Tibial artery (tissue), 4 donors: Measurements from ENCODE around the gene SSBP4.

Source experiments
- DNase-seq, 2 donors: peaks; one replicate each; pipeline ENCODE4 v3.0.0-alpha.2; 2019
- H3K27ac ChIP-seq, 2 donors: fragments of 200-600 bp; sonication (generic) in 1 of 2; 1 replicate in 1 of 2; 2 replicates in 1 of 2; pipeline ENCODE4 v1.5.1; 2018 to 2019; ENCODE audit warnings: mild to moderate bottlenecking in 1 of 2
- H3K27me3 ChIP-seq, 2 donors: fragments of 200-600 bp; sonication (generic) in 1 of 2; one replicate each; pipeline versions ENCODE4 v1.5.1 to v1.6.0; 2016 to 2019
- H3K36me3 ChIP-seq, 3 donors: fragments of 200-600 bp; sonication (generic) in 2 of 3; one replicate each; pipeline ENCODE4 v1.5.1; 2016 to 2019; ENCODE audit warnings: mild to moderate bottlenecking in 2 of 3
- H3K4me1 ChIP-seq, 4 donors: fragments of 200-600 bp; sonication (generic) in 2 of 4; 1 replicate in 3 of 4; 2 replicates in 1 of 4; pipeline ENCODE4 v1.5.1; 2016 to 2019
- H3K4me3 ChIP-seq, 2 donors: fragments of 200-600 bp; sonication (generic) in 1 of 2; 1 replicate in 1 of 2; 2 replicates in 1 of 2; pipeline ENCODE4 v1.5.1; 2018 to 2019; ENCODE audit warnings: mild to moderate bottlenecking in 2 of 2
- H3K9me3 ChIP-seq, 3 donors: fragments of 200-600 bp; sonication (generic) in 1 of 3; one replicate each; pipeline ENCODE4 v1.5.1; 2016 to 2019
- CTCF ChIP-seq, 2 experiments: fragments of 200-600 bp in 1 of 2; fragments of 450-650 bp in 1 of 2; IDR thresholded peaks; one replicate each; pipeline ENCODE4 v1.5.1; 2017 to 2019; ENCODE audit warnings: antibody characterized with exemption in 2 of 2, mild to moderate bottlenecking in 1 of 2, moderate library complexity in 1 of 2
- intact Hi-C: fragments of 100-400 bp; cut with DNase I; formaldehyde crosslinking; loops from one replicate; pipeline ENCODE4 v1.15.0; 2023; ENCODE audit warnings: low total_unique reads

Gene SSBP4

DNA sequence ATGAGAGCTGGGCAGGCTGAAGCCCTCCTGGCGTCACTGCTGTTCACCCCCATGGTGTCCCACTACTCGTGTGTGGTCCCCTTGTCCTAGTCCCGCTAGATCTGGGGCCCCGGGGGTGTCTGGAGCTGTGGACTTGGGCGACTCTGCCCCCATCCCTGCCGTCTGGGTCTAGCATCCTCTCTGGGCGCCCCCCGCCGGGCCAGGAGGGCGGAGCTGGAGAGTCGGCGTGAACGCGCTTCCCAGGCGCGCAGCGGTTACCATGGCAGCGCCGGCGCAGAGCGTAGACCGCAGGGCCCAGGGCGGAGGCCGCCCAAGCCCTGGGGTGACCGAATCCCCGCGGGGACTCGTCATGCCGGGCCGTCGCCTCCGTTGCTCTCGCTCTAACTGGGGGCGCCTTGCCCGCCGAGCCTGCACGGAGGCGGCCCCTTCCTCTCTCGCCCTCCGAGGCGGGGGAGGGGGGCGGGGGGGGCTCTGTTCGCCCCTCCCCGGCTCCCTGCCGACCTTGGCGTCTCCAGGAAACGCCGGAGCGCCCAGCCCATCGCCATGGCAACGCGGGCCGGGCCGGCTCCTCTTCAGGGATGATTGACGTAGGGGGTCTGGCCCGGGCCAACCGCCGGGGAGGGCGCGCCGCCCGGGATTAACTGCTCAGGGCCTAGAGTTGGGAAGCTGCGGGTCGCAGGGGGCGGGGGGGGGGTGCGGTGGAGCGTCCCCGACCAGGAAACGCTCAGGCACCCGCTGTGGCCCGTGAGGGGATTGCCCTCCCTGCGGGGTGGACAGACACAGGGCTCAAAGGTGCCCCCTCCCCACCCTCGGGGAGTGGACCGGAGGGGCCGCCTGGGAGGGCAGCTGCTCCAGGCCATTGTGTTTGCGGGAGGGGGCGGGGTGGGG, 9.8 kb downstream of the SSBP4 start:
- Histone ChIP-seq H3K4me3 (peak overlapping the region; percentile 42 to 51), H3K4me1 (peaks cover 0 to 56% (median 46%) of the 10 kb centered on the region in 4 donors), H3K36me3 (peaks cover 0 to 12% (median 0%) of the 10 kb centered on the region in 3 donors), H3K27ac (peak overlapping the region; percentile 66 to 73), H3K9me3 (no peaks in the 10 kb centered on the region), H3K27me3 (peaks cover 0 to 8% of the 10 kb centered on the region in 2 donors)
- intact Hi-C loops = no loop called here
- peak in 1 of 2 donors; percentile 87 for DNase-seq
- no peak for TF ChIP-seq CTCF (IDR thresholded peaks at IDR 0.05)

DNA sequence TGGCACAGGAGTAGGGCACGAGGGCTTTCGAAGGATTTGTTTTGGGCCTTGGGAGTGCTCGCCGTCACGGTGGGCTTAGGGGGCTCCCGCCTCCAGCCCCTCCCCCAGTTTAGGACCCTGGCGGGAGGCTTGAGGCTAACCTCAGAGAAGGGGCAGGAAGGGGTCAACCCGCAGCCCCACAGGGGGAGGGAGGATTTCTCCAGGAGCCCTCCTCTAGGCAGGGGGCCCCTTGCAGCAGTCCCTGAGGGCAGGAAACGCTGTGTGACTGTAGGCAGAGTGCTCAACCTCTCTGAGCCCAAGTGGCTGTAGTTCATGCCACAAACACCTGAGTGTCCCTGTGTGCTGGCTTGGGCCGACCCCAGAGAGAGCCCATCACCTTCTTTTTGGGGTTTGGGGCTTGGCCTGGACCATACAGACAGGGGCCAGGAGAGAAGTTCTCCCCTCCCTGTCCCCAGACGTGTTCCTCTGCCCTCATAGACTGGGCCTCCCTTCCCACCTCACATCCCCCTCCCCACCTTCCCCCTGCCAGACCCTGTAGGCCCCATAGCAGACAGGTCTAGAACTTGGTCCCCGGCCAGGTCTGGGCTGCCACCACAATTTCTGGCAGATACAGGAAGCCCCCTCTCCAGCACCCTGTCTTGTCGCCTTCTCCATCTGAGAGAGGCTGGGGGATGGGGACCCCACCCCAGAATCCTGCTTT, 10.7 kb downstream of the SSBP4 start:
- H3K36me3 ChIP-seq = peaks cover 0 to 14% (median 2%) of the 10 kb centered on the region in 3 donors
- H3K27ac ChIP-seq = peak overlapping the region; percentile 66 to 73

GRCh38 chr19:18430417-18431144, 11.4 kb downstream of the SSBP4 start:
- no peaks in the 10 kb centered on the region for H3K9me3 ChIP-seq
- H3K27me3 ChIP-seq = peaks cover 0 to 8% of the 10 kb centered on the region in 2 donors
- intact Hi-C loops = no loop called here
- DNase-seq = peak in 1 of 2 donors; percentile 67
- peak overlapping the region in 1 of 2 donors; percentile 73 for H3K27ac ChIP-seq
- TF ChIP-seq CTCF (IDR thresholded peaks at IDR 0.05) = no peak
- H3K4me1 ChIP-seq = peaks cover 0 to 49% (median 45%) of the 10 kb centered on the region in 4 donors
- H3K36me3 ChIP-seq = peaks cover 1 to 21% (median 9%) of the 10 kb centered on the region in 3 donors
- no peak overlapping the region for H3K4me3 ChIP-seq

More for the DNA sequence above, 10.7 kb downstream of the SSBP4 start:
- H3K4me3 ChIP-seq = peak overlapping the region in 1 of 2 donors; percentile 51
- H3K4me1 ChIP-seq = peaks cover 0 to 55% (median 48%) of the 10 kb centered on the region in 4 donors
- H3K9me3 ChIP-seq = no peaks in the 10 kb centered on the region
- intact Hi-C loops = no loop called here
- H3K27me3 ChIP-seq = peaks cover 0 to 8% of the 10 kb centered on the region in 2 donors
- no peak for DNase-seq
- no peak for TF ChIP-seq CTCF (IDR thresholded peaks at IDR 0.05)

DNA sequence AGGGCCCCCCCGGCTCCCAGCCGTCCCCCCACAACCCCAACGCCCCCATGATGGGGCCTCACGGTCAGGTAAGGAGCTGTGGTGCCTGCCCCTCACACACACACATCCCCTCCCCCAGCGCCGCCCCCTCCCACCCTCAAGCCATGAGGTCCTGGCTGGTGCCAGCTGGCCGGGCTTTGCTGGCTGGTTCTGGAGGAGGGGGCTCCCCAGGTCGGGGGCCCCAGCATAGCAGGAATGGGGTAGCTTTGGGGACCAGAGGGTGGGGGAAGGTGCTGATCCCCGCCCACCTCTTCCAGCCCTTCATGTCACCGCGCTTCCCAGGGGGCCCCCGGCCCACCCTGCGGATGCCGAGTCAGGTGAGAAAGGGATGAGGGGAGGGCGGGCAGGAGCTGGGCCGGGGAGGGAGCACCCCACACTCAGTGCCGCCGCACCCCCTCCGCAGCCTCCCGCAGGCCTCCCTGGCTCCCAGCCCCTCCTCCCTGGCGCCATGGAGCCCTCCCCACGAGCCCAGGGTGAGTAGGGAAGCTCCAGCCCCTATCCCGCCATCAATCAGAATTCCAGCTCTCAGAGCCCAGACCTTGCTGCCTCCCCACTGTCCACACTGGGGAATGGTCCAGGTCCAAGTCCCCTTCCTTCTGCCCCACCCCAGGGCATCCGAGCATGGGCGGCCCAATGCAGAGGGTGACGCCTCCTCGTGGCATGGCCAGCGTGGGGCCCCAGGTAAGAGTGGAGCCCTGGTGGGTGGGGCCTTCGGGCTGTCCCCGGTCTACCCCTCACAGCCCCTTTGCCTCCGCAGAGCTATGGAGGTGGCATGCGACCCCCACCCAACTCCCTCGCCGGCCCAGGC, 12.4 kb downstream of the SSBP4 start:
- intact Hi-C loops = no loop called here
- TF ChIP-seq CTCF (IDR thresholded peaks at IDR 0.05) = no peak
- Histone ChIP-seq H3K27me3 (peaks cover 0 to 8% of the 10 kb centered on the region in 2 donors), H3K27ac (no peak overlapping the region), H3K4me3 (no peak overlapping the region), H3K9me3 (no peaks in the 10 kb centered on the region), H3K4me1 (peaks cover 0 to 41% (median 36%) of the 10 kb centered on the region in 4 donors), H3K36me3 (peaks cover 5 to 28% (median 15%) of the 10 kb centered on the region in 3 donors)
- DNase-seq = peak in 1 of 2 donors; percentile 67
